Measurements from ENCODE around the gene PEAR1. TPM values are rescaled to one million over a fixed set of nuclear protein-coding genes. Genes with fewer than 3 reads are reported as not detected.

Gene PEAR1
- total RNA-seq, 2 donors from 2014 or later = 7.9 to 12.5 TPM

DNA sequence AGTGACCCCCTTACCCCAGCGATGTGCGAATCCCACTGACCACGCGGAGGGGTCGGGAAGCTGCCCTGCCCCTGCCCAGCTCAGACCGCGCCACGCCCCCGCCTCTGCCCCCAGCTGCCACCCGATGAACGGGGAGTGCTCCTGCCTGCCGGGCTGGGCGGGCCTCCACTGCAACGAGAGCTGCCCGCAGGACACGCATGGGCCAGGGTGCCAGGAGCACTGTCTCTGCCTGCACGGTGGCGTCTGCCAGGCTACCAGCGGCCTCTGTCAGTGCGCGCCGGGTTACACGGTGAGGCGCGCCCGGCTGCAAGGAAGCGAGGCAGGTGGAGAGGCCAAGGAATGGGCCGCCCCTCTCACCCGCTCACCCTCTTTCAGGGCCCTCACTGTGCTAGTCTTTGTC lies 15.0 kb downstream of the PEAR1 start:
- Histone ChIP-seq H3K36me3 (peaks cover 17% of the 10 kb centered on the region), H3K4me3 (no peak overlapping the region), H3K4me1 (peaks cover 0 to 25% of the 10 kb centered on the region in 2 donors), H3K9me3 (no peaks in the 10 kb centered on the region), H3K27me3 (no peaks in the 10 kb centered on the region), H3K27ac (no peak overlapping the region)
- TF ChIP-seq, protein P1, sequence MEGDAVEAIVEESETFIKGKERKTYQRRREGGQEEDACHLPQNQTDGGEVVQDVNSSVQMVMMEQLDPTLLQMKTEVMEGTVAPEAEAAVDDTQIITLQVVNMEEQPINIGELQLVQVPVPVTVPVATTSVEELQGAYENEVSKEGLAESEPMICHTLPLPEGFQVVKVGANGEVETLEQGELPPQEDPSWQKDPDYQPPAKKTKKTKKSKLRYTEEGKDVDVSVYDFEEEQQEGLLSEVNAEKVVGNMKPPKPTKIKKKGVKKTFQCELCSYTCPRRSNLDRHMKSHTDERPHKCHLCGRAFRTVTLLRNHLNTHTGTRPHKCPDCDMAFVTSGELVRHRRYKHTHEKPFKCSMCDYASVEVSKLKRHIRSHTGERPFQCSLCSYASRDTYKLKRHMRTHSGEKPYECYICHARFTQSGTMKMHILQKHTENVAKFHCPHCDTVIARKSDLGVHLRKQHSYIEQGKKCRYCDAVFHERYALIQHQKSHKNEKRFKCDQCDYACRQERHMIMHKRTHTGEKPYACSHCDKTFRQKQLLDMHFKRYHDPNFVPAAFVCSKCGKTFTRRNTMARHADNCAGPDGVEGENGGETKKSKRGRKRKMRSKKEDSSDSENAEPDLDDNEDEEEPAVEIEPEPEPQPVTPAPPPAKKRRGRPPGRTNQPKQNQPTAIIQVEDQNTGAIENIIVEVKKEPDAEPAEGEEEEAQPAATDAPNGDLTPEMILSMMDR (IDR thresholded peaks at IDR 0.05) = no peak
- DNase-seq (ENCODE audit: low spot score) = no peak

DNA sequence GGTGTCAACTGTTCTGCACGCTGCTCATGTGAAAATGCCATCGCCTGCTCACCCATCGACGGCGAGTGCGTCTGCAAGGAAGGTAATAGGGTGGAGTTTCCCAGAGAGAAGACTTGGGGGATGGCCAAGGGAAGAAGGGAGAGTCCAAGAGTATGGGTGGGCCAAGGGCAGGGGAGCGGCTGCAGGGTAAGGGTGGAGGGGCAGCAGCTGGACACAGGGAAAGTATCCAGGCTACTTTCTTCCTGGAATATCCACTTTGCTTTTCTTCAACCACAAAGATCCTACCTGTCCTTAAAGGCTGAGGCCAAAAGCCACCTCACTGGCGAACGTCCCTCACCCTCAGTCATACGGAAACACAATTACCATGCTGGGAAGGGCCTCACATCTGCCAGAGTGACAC lies 15.4 kb downstream of the PEAR1 start:
- Histone ChIP-seq H3K4me3 (no peak overlapping the region), H3K36me3 (peaks cover 21% of the 10 kb centered on the region), H3K27ac (no peak overlapping the region), H3K9me3 (no peaks in the 10 kb centered on the region), H3K27me3 (no peaks in the 10 kb centered on the region), H3K4me1 (peaks cover 0 to 20% of the 10 kb centered on the region in 2 donors)
- DNase-seq (ENCODE audit: low spot score) = no peak
- TF ChIP-seq, protein P1 (IDR thresholded peaks at IDR 0.05) = no peak

DNA sequence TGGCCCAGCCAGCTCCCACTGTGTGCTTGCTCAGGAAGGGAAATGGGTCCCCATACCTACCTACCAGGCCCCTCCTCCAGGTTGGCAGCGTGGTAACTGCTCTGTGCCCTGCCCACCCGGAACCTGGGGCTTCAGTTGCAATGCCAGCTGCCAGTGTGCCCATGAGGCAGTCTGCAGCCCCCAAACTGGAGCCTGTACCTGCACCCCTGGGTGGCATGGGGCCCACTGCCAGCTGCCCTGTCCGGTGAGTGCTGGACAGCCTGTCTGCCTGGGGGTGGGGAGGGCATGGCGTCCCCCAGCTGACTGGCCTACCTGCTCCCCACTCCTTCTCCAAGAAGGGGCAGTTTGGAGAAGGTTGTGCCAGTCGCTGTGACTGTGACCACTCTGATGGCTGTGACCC lies 16.2 kb downstream of the PEAR1 start:
- Histone ChIP-seq H3K36me3 (peaks cover 28% of the 10 kb centered on the region), H3K4me3 (no peak overlapping the region), H3K27me3 (no peaks in the 10 kb centered on the region), H3K4me1 (peaks cover 0 to 17% of the 10 kb centered on the region in 2 donors), H3K27ac (no peak overlapping the region), H3K9me3 (no peaks in the 10 kb centered on the region)
- DNase-seq (ENCODE audit: low spot score) = no peak
- TF ChIP-seq, protein P1 (IDR thresholded peaks at IDR 0.05) = no peak

DNA sequence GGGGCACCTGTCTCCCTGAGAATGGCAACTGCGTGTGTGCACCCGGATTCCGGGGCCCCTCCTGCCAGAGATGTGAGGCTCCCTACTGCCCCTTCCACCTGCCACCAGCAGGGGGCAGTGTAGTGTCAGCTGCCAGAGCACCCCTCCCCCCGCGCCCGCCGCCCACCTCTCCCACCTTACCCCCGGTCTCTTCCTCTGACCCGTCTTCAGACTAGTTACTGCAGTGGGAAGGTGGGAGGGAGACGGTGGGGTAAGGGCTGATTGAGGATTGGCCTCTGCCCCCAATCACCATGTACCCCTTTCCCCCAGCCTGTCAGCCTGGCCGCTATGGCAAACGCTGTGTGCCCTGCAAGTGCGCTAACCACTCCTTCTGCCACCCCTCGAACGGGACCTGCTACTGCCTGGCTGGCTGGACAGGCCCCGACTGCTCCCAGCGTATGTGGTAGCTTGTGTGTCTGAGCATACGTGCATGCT lies 16.8 kb downstream of the PEAR1 start:
- no peak overlapping the region for H3K27ac ChIP-seq
- H3K4me3 ChIP-seq = no peak overlapping the region
- no peaks in the 10 kb centered on the region for H3K9me3 ChIP-seq
- peaks cover 0 to 16% of the 10 kb centered on the region in 2 donors for H3K4me1 ChIP-seq
- peaks cover 32% of the 10 kb centered on the region for H3K36me3 ChIP-seq
- DNase-seq (ENCODE audit: low spot score) = no peak
- no peaks in the 10 kb centered on the region for H3K27me3 ChIP-seq
- TF ChIP-seq, protein P1 (IDR thresholded peaks at IDR 0.05) = peak; percentile 68 to 89

DNA sequence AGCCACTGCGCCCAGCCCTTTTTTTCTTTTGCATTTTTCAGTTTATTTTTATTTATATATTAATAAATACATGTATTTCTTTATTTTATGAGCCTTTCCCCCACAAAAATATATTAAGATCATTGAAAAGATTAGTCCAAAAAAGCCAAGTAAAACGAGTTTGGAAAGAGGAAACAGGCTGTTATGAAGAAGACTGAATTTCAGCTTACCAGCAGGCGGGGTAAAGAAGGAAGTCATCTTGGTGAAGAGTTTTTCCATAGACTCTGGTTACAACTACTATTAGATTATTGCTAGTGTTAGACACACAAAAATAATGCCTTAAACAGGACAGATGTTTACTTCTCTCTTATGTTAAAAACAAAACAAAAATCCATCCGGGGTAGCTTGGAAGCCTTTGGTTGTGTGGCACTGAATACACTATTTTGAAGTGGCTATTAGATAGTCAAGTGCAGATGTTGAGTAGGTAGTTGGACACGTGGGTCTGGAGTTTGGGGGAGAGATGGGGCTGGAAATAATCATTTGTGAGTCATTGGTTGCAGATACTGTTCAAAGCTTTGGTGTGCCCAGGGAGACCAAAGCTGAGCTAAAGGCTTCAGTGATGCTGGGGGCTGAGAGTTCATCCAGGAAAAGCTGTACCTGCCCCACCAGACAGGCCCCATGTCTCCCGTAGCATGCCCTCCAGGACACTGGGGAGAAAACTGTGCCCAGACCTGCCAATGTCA lies 18.2 kb downstream of the PEAR1 start:
- peaks cover 35% of the 10 kb centered on the region for H3K36me3 ChIP-seq
- no peak for DNase-seq (ENCODE audit: low spot score)
- H3K9me3 ChIP-seq = no peaks in the 10 kb centered on the region
- no peak overlapping the region for H3K4me3 ChIP-seq
- H3K27ac ChIP-seq = no peak overlapping the region
- TF ChIP-seq, protein P1 (IDR thresholded peaks at IDR 0.05) = no peak
- H3K4me1 ChIP-seq = peaks cover 0 to 16% of the 10 kb centered on the region in 2 donors
- H3K27me3 ChIP-seq = no peaks in the 10 kb centered on the region
